ENCODE results near the gene SLC6A19. TPM values are rescaled to one million over a fixed set of nuclear protein-coding genes. Genes with fewer than 3 reads are reported as not detected.

The SLC6A19 gene
- total RNA-seq, 3 donors from 2014 or later: 0.08 TPM; not detected in 2

- ATAC-seq: no peak
- Mint-ChIP-seq H3K27me3 (ENCODE audit: low read depth) (no peaks in the 10 kb centered on the region), H3K4me1 (ENCODE audit: low read depth) (no peaks in the 10 kb centered on the region), H3K9me3 (no peaks in the 10 kb centered on the region), H3K36me3 (ENCODE audit: insufficient read depth) (no peaks in the 10 kb centered on the region), H3K4me3 (no peak overlapping the region)
- no peak for DNase-seq
These were observed 19.7 kb upstream of the SLC6A19 start for GRCh38 chr5:1181451-1182359.

GRCh38 chr5:1182360-1182632, 19.1 kb upstream of the SLC6A19 start:
- no peaks in the 10 kb centered on the region for H3K36me3 Mint-ChIP-seq (ENCODE audit: insufficient read depth)

GRCh38 chr5:1182633-1183423, 18.6 kb upstream of the SLC6A19 start:
- H3K4me1 Mint-ChIP-seq (ENCODE audit: low read depth): no peaks in the 10 kb centered on the region
- H3K4me3 Mint-ChIP-seq: no peak overlapping the region
- H3K36me3 Mint-ChIP-seq (ENCODE audit: insufficient read depth): no peaks in the 10 kb centered on the region
- H3K9me3 Mint-ChIP-seq: no peaks in the 10 kb centered on the region
- no peak for DNase-seq
- no peak for ATAC-seq
- H3K27me3 Mint-ChIP-seq (ENCODE audit: low read depth): peaks cover under 1% of the 10 kb centered on the region

More at GRCh38 chr5:1182360-1182632, 19.1 kb upstream of the SLC6A19 start:
- Mint-ChIP-seq H3K9me3 (no peaks in the 10 kb centered on the region), H3K4me1 (ENCODE audit: low read depth) (no peaks in the 10 kb centered on the region), H3K4me3 (no peak overlapping the region), H3K27me3 (ENCODE audit: low read depth) (no peaks in the 10 kb centered on the region)
- ATAC-seq (no peak), DNase-seq (no peak)

- Mint-ChIP-seq H3K4me1 (ENCODE audit: low read depth) (no peaks in the 10 kb centered on the region), H3K36me3 (ENCODE audit: insufficient read depth) (no peaks in the 10 kb centered on the region), H3K4me3 (no peak overlapping the region), H3K9me3 (no peaks in the 10 kb centered on the region), H3K27me3 (ENCODE audit: low read depth) (peaks cover 7% of the 10 kb centered on the region)
- DNase-seq (no peak), ATAC-seq (no peak)
These were observed 17.8 kb upstream of the SLC6A19 start for GRCh38 chr5:1183424-1184162.

GRCh38 chr5:1184163-1184470, 17.3 kb upstream of the SLC6A19 start:
- ATAC-seq (no peak), DNase-seq (no peak)
- peaks cover 7% of the 10 kb centered on the region for H3K27me3 Mint-ChIP-seq (ENCODE audit: low read depth)
- no peaks in the 10 kb centered on the region for H3K4me1 Mint-ChIP-seq (ENCODE audit: low read depth)
- H3K36me3 Mint-ChIP-seq (ENCODE audit: insufficient read depth): no peaks in the 10 kb centered on the region
- no peaks in the 10 kb centered on the region for H3K9me3 Mint-ChIP-seq
- no peak overlapping the region for H3K4me3 Mint-ChIP-seq

GRCh38 chr5:1184481-1184880, 16.9 kb upstream of the SLC6A19 start:
- Mint-ChIP-seq H3K4me1 (ENCODE audit: low read depth) (no peaks in the 10 kb centered on the region), H3K4me3 (no peak overlapping the region)
- DNase-seq: no peak

GRCh38 chr5:1185038-1185627, 16.3 kb upstream of the SLC6A19 start:
- DNase-seq (no peak), ATAC-seq (no peak)
- peaks cover 10% of the 10 kb centered on the region for H3K27me3 Mint-ChIP-seq (ENCODE audit: low read depth)
- no peak overlapping the region for H3K4me3 Mint-ChIP-seq
- H3K9me3 Mint-ChIP-seq: no peaks in the 10 kb centered on the region
- H3K4me1 Mint-ChIP-seq (ENCODE audit: low read depth): no peaks in the 10 kb centered on the region
- no peaks in the 10 kb centered on the region for H3K36me3 Mint-ChIP-seq (ENCODE audit: insufficient read depth)

More at GRCh38 chr5:1184481-1184880, 16.9 kb upstream of the SLC6A19 start:
- H3K36me3 Mint-ChIP-seq (ENCODE audit: insufficient read depth): no peaks in the 10 kb centered on the region
- H3K27me3 Mint-ChIP-seq (ENCODE audit: low read depth): peaks cover 7% of the 10 kb centered on the region
- no peak for ATAC-seq
- no peaks in the 10 kb centered on the region for H3K9me3 Mint-ChIP-seq

GRCh38 chr5:1185629-1186350, 15.6 kb upstream of the SLC6A19 start:
- ATAC-seq: no peak
- Mint-ChIP-seq H3K27me3 (ENCODE audit: low read depth) (peaks cover 17% of the 10 kb centered on the region), H3K36me3 (ENCODE audit: insufficient read depth) (no peaks in the 10 kb centered on the region), H3K9me3 (no peaks in the 10 kb centered on the region), H3K4me1 (ENCODE audit: low read depth) (no peaks in the 10 kb centered on the region), H3K4me3 (no peak overlapping the region)
- DNase-seq: no peak

- H3K9me3 Mint-ChIP-seq: no peaks in the 10 kb centered on the region
- DNase-seq (no peak), ATAC-seq (no peak)
- H3K4me1 Mint-ChIP-seq (ENCODE audit: low read depth): no peaks in the 10 kb centered on the region
- no peaks in the 10 kb centered on the region for H3K36me3 Mint-ChIP-seq (ENCODE audit: insufficient read depth)
- no peak overlapping the region for H3K4me3 Mint-ChIP-seq
- H3K27me3 Mint-ChIP-seq (ENCODE audit: low read depth): peaks cover 20% of the 10 kb centered on the region
These were observed 14.8 kb upstream of the SLC6A19 start for GRCh38 chr5:1186351-1187233.

- H3K4me1 Mint-ChIP-seq (ENCODE audit: low read depth): no peaks in the 10 kb centered on the region
- no peak for ATAC-seq
- no peaks in the 10 kb centered on the region for H3K36me3 Mint-ChIP-seq (ENCODE audit: insufficient read depth)
- no peaks in the 10 kb centered on the region for H3K9me3 Mint-ChIP-seq
- DNase-seq: no peak
- peaks cover 20% of the 10 kb centered on the region for H3K27me3 Mint-ChIP-seq (ENCODE audit: low read depth)
- H3K4me3 Mint-ChIP-seq: no peak overlapping the region
These were observed 14.0 kb upstream of the SLC6A19 start for GRCh38 chr5:1187234-1187949.

GRCh38 chr5:1187950-1188334, 13.5 kb upstream of the SLC6A19 start:
- Mint-ChIP-seq H3K36me3 (ENCODE audit: insufficient read depth) (no peaks in the 10 kb centered on the region), H3K4me1 (ENCODE audit: low read depth) (no peaks in the 10 kb centered on the region), H3K9me3 (no peaks in the 10 kb centered on the region), H3K4me3 (no peak overlapping the region), H3K27me3 (ENCODE audit: low read depth) (peaks cover 20% of the 10 kb centered on the region)
- ATAC-seq (no peak), DNase-seq (no peak)

GRCh38 chr5:1188464-1188863, 12.9 kb upstream of the SLC6A19 start:
- ATAC-seq: no peak
- H3K4me3 Mint-ChIP-seq: no peak overlapping the region
- DNase-seq: no peak
- H3K9me3 Mint-ChIP-seq: no peaks in the 10 kb centered on the region
- peaks cover 22% of the 10 kb centered on the region for H3K27me3 Mint-ChIP-seq (ENCODE audit: low read depth)
- H3K4me1 Mint-ChIP-seq (ENCODE audit: low read depth): no peaks in the 10 kb centered on the region
- no peaks in the 10 kb centered on the region for H3K36me3 Mint-ChIP-seq (ENCODE audit: insufficient read depth)

- H3K4me3 Mint-ChIP-seq: no peak overlapping the region
- peaks cover 24% of the 10 kb centered on the region for H3K27me3 Mint-ChIP-seq (ENCODE audit: low read depth)
- ATAC-seq (no peak), DNase-seq (no peak)
- H3K36me3 Mint-ChIP-seq (ENCODE audit: insufficient read depth): no peaks in the 10 kb centered on the region
- no peaks in the 10 kb centered on the region for H3K9me3 Mint-ChIP-seq
- H3K4me1 Mint-ChIP-seq (ENCODE audit: low read depth): no peaks in the 10 kb centered on the region
These were observed 12.1 kb upstream of the SLC6A19 start for GRCh38 chr5:1189269-1189668.
